T-helper 2 cell treated with Interferon-gamma antibody and Interleukin-4, amounts not matched to agents 5 μg/mL and 100 μg/mL, for 36 hours (primary cell): Measurements from ENCODE around the gene TNFRSF12A.
A peak's percentile ranks its signal among the peaks of the same experiment; 100 is the strongest.

Experiments
- DNase-seq: peaks from one replicate; pipeline ENCODE4 v3.0.0; 2021; ENCODE audit warnings: low spot score
- H3K27ac Mint-ChIP-seq: one replicate; pipeline ENCODE4 v1.8.0; 2021; ENCODE audit warnings: mild to moderate bottlenecking, mixed read lengths
- H3K27me3 Mint-ChIP-seq: one replicate; pipeline ENCODE4 v1.8.0; 2021; ENCODE audit warnings: low read depth, mixed read lengths
- H3K36me3 Mint-ChIP-seq: one replicate; pipeline ENCODE4 v1.8.0; 2021; ENCODE audit warnings: low read depth, mixed read lengths
- H3K4me1 Mint-ChIP-seq: one replicate; pipeline ENCODE4 v1.8.0; 2021; ENCODE audit warnings: low read depth, mixed read lengths
- H3K4me3 Mint-ChIP-seq: one replicate; pipeline ENCODE4 v1.8.0; 2022; ENCODE audit warnings: mild to moderate bottlenecking, moderate library complexity, mixed read lengths
- H3K9me3 Mint-ChIP-seq: one replicate; pipeline ENCODE4 v1.8.0; 2021; ENCODE audit warnings: mixed read lengths

The TNFRSF12A gene

GRCh38 chr16:3032624-3033023 lies 12.5 kb downstream of the TNFRSF12A start:
- Mint-ChIP-seq H3K27me3 (peaks cover 62% of the 10 kb centered on the region), H3K27ac (no peak overlapping the region), H3K36me3 (peaks cover 4% of the 10 kb centered on the region), H3K4me3 (no peak overlapping the region), H3K4me1 (peaks cover 17% of the 10 kb centered on the region), H3K9me3 (no peaks in the 10 kb centered on the region)
- no peak for DNase-seq

GRCh38 chr16:3035289-3035971 lies 15.3 kb downstream of the TNFRSF12A start:
- Mint-ChIP-seq H3K4me1 (peaks cover 5% of the 10 kb centered on the region), H3K27me3 (peaks cover 78% of the 10 kb centered on the region), H3K9me3 (no peaks in the 10 kb centered on the region), H3K27ac (no peak overlapping the region), H3K36me3 (peaks cover 1% of the 10 kb centered on the region), H3K4me3 (no peak overlapping the region)
- no peak for DNase-seq

DNA sequence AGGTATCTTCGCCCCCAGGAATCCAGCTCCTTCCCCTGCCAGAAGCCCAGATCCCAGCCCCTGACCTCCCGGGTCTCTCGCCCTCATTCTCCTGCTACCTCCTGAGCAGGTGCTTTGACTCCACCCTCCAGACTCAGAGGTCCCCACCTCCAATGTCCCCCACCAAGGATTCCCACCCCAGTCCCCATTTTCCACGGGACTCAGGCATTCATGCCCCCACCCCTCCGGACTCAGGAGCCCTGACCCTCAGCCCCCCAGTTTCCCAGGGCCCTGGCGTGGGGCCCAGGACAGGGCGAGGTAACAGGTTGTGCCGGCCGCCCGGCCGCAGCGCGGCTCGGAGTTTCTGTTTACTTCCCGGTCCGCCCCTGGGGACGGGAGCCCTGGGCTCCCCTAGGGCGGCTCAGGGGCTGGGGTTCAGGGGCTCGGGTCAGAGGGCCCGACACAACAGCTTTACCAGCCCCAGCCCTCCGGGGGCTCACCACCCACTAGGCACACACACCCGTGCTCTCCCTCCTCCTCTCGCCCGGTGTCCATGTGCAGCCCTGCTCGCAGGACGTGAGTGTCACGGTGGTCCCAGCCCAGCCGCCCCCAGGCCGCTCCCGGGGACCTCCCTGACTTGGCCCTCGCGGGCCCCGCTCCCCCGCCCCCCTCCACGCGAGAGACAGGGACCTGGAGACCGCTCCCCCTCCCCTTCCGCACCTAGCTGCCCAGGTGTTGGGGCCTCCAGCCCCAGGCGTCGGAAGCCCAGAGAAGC lies 16.0 kb downstream of the TNFRSF12A start:
- H3K27me3 Mint-ChIP-seq: peaks cover 82% of the 10 kb centered on the region
- no peak for DNase-seq
- H3K9me3 Mint-ChIP-seq: no peaks in the 10 kb centered on the region
- no peak overlapping the region for H3K4me3 Mint-ChIP-seq
- H3K36me3 Mint-ChIP-seq: peaks cover 1% of the 10 kb centered on the region
- peaks cover 4% of the 10 kb centered on the region for H3K4me1 Mint-ChIP-seq
- no peak overlapping the region for H3K27ac Mint-ChIP-seq

GRCh38 chr16:3036726-3037315 lies 16.7 kb downstream of the TNFRSF12A start, which contains the start of gene BICDL2:
Gene BICDL2, minus strand, starts transcription at chr16:3036944. Its CDS starts 1,448 bp downstream, at chr16:3035496.
- Mint-ChIP-seq H3K9me3 (no peaks in the 10 kb centered on the region), H3K27ac (no peak within 1 kb of the TSS)

DNA sequence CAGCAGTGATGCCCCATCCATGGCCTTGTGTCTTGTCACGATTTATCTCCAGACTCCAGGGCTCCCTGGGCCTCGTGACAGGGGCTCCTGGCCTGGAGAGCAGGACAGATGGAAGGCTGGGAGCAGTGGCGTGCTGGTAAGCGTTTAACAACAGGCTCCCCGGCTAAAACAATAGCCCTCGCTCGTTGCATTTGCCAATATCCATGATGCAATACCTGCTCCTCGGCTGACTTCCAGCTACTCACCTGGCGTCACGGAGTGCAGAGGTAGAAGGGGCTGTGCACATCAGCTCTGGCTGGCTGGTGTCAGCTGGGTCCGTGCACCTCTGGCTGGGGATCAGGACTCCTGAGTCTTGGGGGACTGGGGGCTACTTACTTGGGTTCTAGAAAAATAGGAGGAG lies 18.1 kb downstream of the TNFRSF12A start:
- H3K27ac Mint-ChIP-seq: no peak overlapping the region
- DNase-seq: no peak
- peaks cover 71% of the 10 kb centered on the region for H3K27me3 Mint-ChIP-seq
- no peaks in the 10 kb centered on the region for H3K4me1 Mint-ChIP-seq
- no peaks in the 10 kb centered on the region for H3K9me3 Mint-ChIP-seq
- no peak overlapping the region for H3K4me3 Mint-ChIP-seq
- H3K36me3 Mint-ChIP-seq: peaks cover 1% of the 10 kb centered on the region

More at GRCh38 chr16:3036726-3037315, 16.7 kb downstream of the TNFRSF12A start, which contains the start of gene BICDL2:
- H3K36me3 Mint-ChIP-seq: peaks cover 1% of the 10 kb centered on the region
- H3K27me3 Mint-ChIP-seq: peaks cover 82% of the 10 kb centered on the region
- peaks cover 4% of the 10 kb centered on the region for H3K4me1 Mint-ChIP-seq
- no peak for DNase-seq
- H3K4me3 Mint-ChIP-seq: no peak within 1 kb of the TSS

- H3K9me3 Mint-ChIP-seq: no peaks in the 10 kb centered on the region
- H3K4me1 Mint-ChIP-seq: no peaks in the 10 kb centered on the region
- peaks cover 1% of the 10 kb centered on the region for H3K36me3 Mint-ChIP-seq
- DNase-seq: no peak
- H3K27ac Mint-ChIP-seq: no peak overlapping the region
- H3K27me3 Mint-ChIP-seq: peaks cover 70% of the 10 kb centered on the region
- H3K4me3 Mint-ChIP-seq: no peak overlapping the region
Measured at GRCh38 chr16:3038896-3039295, 18.7 kb downstream of the TNFRSF12A start.

GRCh38 chr16:3042376-3042775 lies 22.2 kb downstream of the TNFRSF12A start:
- DNase-seq: no peak
- Mint-ChIP-seq H3K27me3 (peaks cover 62% of the 10 kb centered on the region), H3K27ac (no peak overlapping the region), H3K36me3 (peaks cover 4% of the 10 kb centered on the region), H3K9me3 (no peaks in the 10 kb centered on the region), H3K4me1 (peaks cover 8% of the 10 kb centered on the region), H3K4me3 (no peak overlapping the region)

GRCh38 chr16:3044708-3045107 lies 24.5 kb downstream of the TNFRSF12A start:
- Mint-ChIP-seq H3K4me1 (peaks cover 22% of the 10 kb centered on the region), H3K27me3 (peaks cover 43% of the 10 kb centered on the region), H3K27ac (peak overlapping the region; percentile 77), H3K36me3 (peaks cover 13% of the 10 kb centered on the region), H3K4me3 (peak overlapping the region; percentile 89), H3K9me3 (no peaks in the 10 kb centered on the region)
- DNase-seq: no peak

DNA sequence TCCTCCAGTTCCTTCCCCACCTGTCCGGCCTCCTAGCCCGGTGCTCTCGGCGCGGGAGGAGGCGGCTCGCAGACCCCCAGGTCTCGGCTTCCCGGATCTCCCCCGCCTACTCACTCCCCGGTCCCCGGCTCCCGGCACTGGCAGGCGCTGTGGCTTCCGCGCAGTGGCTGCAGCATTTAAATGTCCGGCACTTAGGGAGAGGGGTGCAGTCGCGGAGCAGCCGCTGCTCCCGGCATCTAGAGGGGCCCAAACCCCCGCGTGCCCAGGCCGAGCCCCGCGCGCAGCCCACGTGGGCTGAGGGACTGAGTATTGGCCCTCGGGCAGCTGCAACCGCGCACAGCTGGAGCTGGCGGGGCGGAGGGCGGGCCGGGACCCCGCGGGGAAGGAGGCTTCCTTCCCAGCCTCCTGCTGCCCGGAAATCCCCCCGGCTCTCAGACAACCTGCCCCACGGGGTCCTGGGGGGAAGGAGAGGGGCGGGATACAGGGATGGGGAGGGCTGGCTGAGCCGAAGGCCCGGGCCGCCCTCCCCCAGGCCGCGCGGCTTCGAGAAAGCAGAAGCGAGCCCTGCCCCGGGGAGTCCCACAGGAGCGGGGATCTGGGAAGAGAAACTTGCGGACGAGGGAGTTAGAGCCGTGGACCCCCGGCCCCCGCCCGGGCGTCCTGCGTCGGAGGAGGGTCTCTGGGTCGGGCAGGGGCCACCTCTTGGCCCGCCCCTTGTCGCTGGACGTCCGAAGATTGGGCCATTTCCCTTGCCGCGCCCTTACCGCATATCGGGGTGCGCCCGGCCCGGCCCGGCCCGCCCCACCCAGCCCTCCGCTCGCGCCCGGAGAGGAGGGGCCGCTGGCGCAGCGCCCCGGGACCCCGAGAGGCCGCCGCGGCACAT lies 25.8 kb downstream of the TNFRSF12A start, which contains the start of gene MMP25:
TSS of gene MMP25 (plus strand) at position 804 of the 883 bp plus-strand sequence. CDS start 357 bp downstream, outside the sequence.
- no peak for DNase-seq
- Mint-ChIP-seq H3K4me1 (peaks cover 29% of the 10 kb centered on the region), H3K27me3 (peaks cover 34% of the 10 kb centered on the region), H3K9me3 (no peaks in the 10 kb centered on the region), H3K36me3 (peaks cover 23% of the 10 kb centered on the region), H3K4me3 (peak within 1 kb of the TSS; percentile 89), H3K27ac (peak within 1 kb of the TSS; percentile 83)

- peak overlapping the region; percentile 83 for H3K27ac Mint-ChIP-seq
- no peak for DNase-seq
- peak overlapping the region; percentile 77 for H3K4me3 Mint-ChIP-seq
- no peaks in the 10 kb centered on the region for H3K9me3 Mint-ChIP-seq
- H3K27me3 Mint-ChIP-seq: peaks cover 30% of the 10 kb centered on the region
- peaks cover 30% of the 10 kb centered on the region for H3K36me3 Mint-ChIP-seq
- peaks cover 36% of the 10 kb centered on the region for H3K4me1 Mint-ChIP-seq
Measured at GRCh38 chr16:3046641-3047386, 26.6 kb downstream of the TNFRSF12A start.

- Mint-ChIP-seq H3K27me3 (peaks cover 30% of the 10 kb centered on the region), H3K27ac (peak overlapping the region; percentile 83), H3K4me3 (peak overlapping the region; percentile 77)
Measured at GRCh38 chr16:3047387-3047720, 27.2 kb downstream of the TNFRSF12A start.

DNA sequence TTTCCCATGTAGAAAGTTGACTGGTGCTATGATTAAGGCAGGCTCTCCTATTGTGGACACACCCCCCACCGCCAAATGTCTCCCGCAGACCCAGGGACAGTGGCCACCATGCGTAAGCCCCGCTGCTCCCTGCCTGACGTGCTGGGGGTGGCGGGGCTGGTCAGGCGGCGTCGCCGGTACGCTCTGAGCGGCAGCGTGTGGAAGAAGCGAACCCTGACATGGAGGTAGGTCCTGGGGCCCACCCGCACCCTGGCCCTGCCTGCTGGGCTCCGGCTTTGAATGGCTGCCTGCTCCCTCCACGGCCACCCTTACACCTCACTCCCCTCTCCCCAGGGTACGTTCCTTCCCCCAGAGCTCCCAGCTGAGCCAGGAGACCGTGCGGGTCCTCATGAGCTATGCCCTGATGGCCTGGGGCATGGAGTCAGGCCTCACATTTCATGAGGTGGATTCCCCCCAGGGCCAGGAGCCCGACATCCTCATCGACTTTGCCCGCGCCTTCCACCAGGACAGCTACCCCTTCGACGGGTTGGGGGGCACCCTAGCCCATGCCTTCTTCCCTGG lies 29.8 kb downstream of the TNFRSF12A start:
- H3K9me3 Mint-ChIP-seq: no peaks in the 10 kb centered on the region
- peaks cover 52% of the 10 kb centered on the region for H3K4me1 Mint-ChIP-seq
- peaks cover 49% of the 10 kb centered on the region for H3K36me3 Mint-ChIP-seq
- peaks cover 12% of the 10 kb centered on the region for H3K27me3 Mint-ChIP-seq
- H3K4me3 Mint-ChIP-seq: peak overlapping the region; percentile 56
- H3K27ac Mint-ChIP-seq: peak overlapping the region; percentile 68
- DNase-seq: no peak

More at GRCh38 chr16:3047387-3047720, 27.2 kb downstream of the TNFRSF12A start:
- H3K4me1 Mint-ChIP-seq: peaks cover 40% of the 10 kb centered on the region
- H3K36me3 Mint-ChIP-seq: peaks cover 34% of the 10 kb centered on the region
- DNase-seq: no peak
- no peaks in the 10 kb centered on the region for H3K9me3 Mint-ChIP-seq
